H9 (cell line): ENCODE data around the gene LARP1. TPM values are rescaled to one million over a fixed set of nuclear protein-coding genes. Genes with fewer than 3 reads are reported as not detected.

Experiments
- DNase-seq: peaks from one replicate; pipeline ENCODE4 v3.0.0-alpha.2; 2017
- H2AFZ ChIP-seq: one replicate; pipeline ENCODE4 v1.6.1; 2013; ENCODE audit warnings: mild to moderate bottlenecking, low read length, control low read depth, moderate library complexity
- H2AK5ac ChIP-seq: 2 replicates; pipeline ENCODE4 v1.6.1; 2013; ENCODE audit warnings: low read length, control low read depth, mixed read lengths; ENCODE audit not compliant: insufficient read length
- H2BK120ac ChIP-seq: one replicate; pipeline ENCODE4 v1.6.1; 2013; ENCODE audit warnings: low read depth, mild to moderate bottlenecking, low read length, control low read depth, inconsistent platforms; ENCODE audit not compliant: poor library complexity, severe bottlenecking
- H2BK12ac ChIP-seq: 2 replicates; pipeline ENCODE4 v1.6.1; 2013; ENCODE audit warnings: low read length, control low read depth, mixed read lengths, low read depth; ENCODE audit not compliant: insufficient read length
- H2BK15ac ChIP-seq: 2 replicates; pipeline ENCODE4 v1.6.1; 2013; ENCODE audit warnings: low read depth, low read length, control low read depth
- H2BK20ac ChIP-seq: one replicate; pipeline ENCODE4 v1.6.1; 2013; ENCODE audit warnings: low read depth, mild to moderate bottlenecking, low read length, control low read depth, inconsistent platforms; ENCODE audit not compliant: poor library complexity, severe bottlenecking
- H2BK5ac ChIP-seq: 2 replicates; pipeline ENCODE4 v1.6.1; 2013; ENCODE audit warnings: low read length, control low read depth, mixed read lengths; ENCODE audit not compliant: insufficient read length
- H3K14ac ChIP-seq: 2 replicates; pipeline ENCODE4 v1.6.1; 2013; ENCODE audit warnings: low read length, control low read depth; ENCODE audit not compliant: insufficient read depth
- H3K18ac ChIP-seq: 2 replicates; pipeline ENCODE4 v1.6.1; 2013; ENCODE audit warnings: low read depth, mild to moderate bottlenecking, mixed read lengths, low read length, control low read depth; ENCODE audit not compliant: insufficient read length
- H3K23ac ChIP-seq: 2 replicates; pipeline ENCODE4 v1.6.1; 2013; ENCODE audit warnings: low read length, control low read depth, mixed read lengths, low read depth; ENCODE audit not compliant: insufficient read length
- H3K23me2 ChIP-seq: 2 replicates; pipeline ENCODE4 v1.6.1; 2013; ENCODE audit warnings: low read depth, mild to moderate bottlenecking, mixed read lengths, low read length, control low read depth; ENCODE audit not compliant: insufficient read length, poor library complexity, severe bottlenecking
- H3K27ac ChIP-seq: 2 replicates; pipeline ENCODE4 v1.5.1; 2013; ENCODE audit warnings: low read length, control low read depth, mixed read lengths, low read depth; ENCODE audit not compliant: insufficient read length
- H3K27me3 ChIP-seq: 2 replicates; pipeline ENCODE4 v1.6.1; 2013; ENCODE audit warnings: low read length, control low read depth, inconsistent platforms; ENCODE audit not compliant: insufficient read depth
- H3K4ac ChIP-seq: 2 replicates; pipeline ENCODE4 v1.6.1; 2013; ENCODE audit warnings: low read depth, mild to moderate bottlenecking, control low read depth, inconsistent platforms, low read length, moderate library complexity
- H3K4me1 ChIP-seq: 2 replicates; pipeline ENCODE4 v1.6.1; 2013; ENCODE audit warnings: low read length, control low read depth, inconsistent platforms; ENCODE audit not compliant: insufficient read depth
- H3K4me2 ChIP-seq: 2 replicates; pipeline ENCODE4 v1.6.1; 2013; ENCODE audit warnings: low read length, control low read depth, mixed read lengths; ENCODE audit not compliant: insufficient read length, insufficient read depth
- H3K56ac ChIP-seq: 2 replicates; pipeline ENCODE4 v1.6.1; 2013; ENCODE audit warnings: low read depth, mild to moderate bottlenecking, mixed read lengths, low read length, control low read depth; ENCODE audit not compliant: insufficient read length
- H3K79me1 ChIP-seq: 2 replicates; pipeline ENCODE4 v1.6.1; 2013; ENCODE audit warnings: low read depth, mild to moderate bottlenecking, moderate library complexity, low read length, control low read depth, inconsistent platforms; ENCODE audit not compliant: insufficient read depth, poor library complexity, severe bottlenecking
- H3K79me2 ChIP-seq: 2 replicates; pipeline ENCODE4 v1.6.1; 2013; ENCODE audit warnings: low read length, control low read depth, inconsistent platforms; ENCODE audit not compliant: insufficient read depth
- H3K9ac ChIP-seq: 2 replicates; pipeline ENCODE4 v1.6.1; 2013; ENCODE audit warnings: low read length, control low read depth, mixed read lengths; ENCODE audit not compliant: insufficient read length; ENCODE audit errors: extremely low read depth
- H3K9me3 ChIP-seq: one replicate; pipeline ENCODE4 v1.6.1; 2013; ENCODE audit warnings: low read depth, low read length, inconsistent platforms; ENCODE audit not compliant: control insufficient read depth
- H3T11ph ChIP-seq: one replicate; pipeline ENCODE4 v1.6.1; 2013; ENCODE audit warnings: mild to moderate bottlenecking, low read length, control low read depth, inconsistent platforms
- H4K20me1 ChIP-seq: one replicate; pipeline ENCODE4 v1.6.1; 2013; ENCODE audit not compliant: control insufficient read depth, insufficient read length, insufficient read depth
- H4K5ac ChIP-seq: 2 replicates; pipeline ENCODE4 v1.6.1; 2013; ENCODE audit warnings: low read depth, mild to moderate bottlenecking, mixed read lengths, low read length, control low read depth; ENCODE audit not compliant: insufficient read length
- H4K8ac ChIP-seq: replicated peaks from 2 replicates; pipeline ENCODE4 v1.6.1; 2013; ENCODE audit warnings: low read length, control low read depth, mixed read lengths, low read depth; ENCODE audit not compliant: insufficient read length
- H4K91ac ChIP-seq: 2 replicates; pipeline ENCODE4 v1.6.1; 2013; ENCODE audit warnings: low read depth, mild to moderate bottlenecking, moderate library complexity, mixed read lengths, low read length, control low read depth; ENCODE audit not compliant: insufficient read length
- H3K27ac Mint-ChIP-seq, 3 experiments: 2 replicates in 2 of 3; 3 replicates in 1 of 3; pipeline ENCODE4 v1.8.0; 2020 to 2021; ENCODE audit warnings: mixed read lengths in 3 of 3, mild to moderate bottlenecking in 1 of 3, moderate library complexity in 1 of 3
- H3K27me3 Mint-ChIP-seq: 2 replicates; pipeline ENCODE4 v1.8.0; 2021; ENCODE audit warnings: low read depth, mild to moderate bottlenecking, moderate library complexity, mixed read lengths
- H3K36me3 Mint-ChIP-seq, 3 experiments: 2 replicates in 2 of 3; 3 replicates in 1 of 3; pipeline ENCODE4 v1.8.0; 2020 to 2021; ENCODE audit warnings: low read depth in 3 of 3, mixed read lengths in 3 of 3; ENCODE audit not compliant: insufficient read depth in 1 of 3
- H3K4me1 Mint-ChIP-seq, 2 experiments: 2 replicates each; pipeline ENCODE4 v1.8.0; 2020; ENCODE audit warnings: mixed read lengths in 2 of 2
- H3K4me3 Mint-ChIP-seq, 2 experiments: 2 replicates in 1 of 2; 3 replicates in 1 of 2; pipeline ENCODE4 v1.8.0; 2020 to 2021; ENCODE audit warnings: mild to moderate bottlenecking in 2 of 2, mixed read lengths in 2 of 2, moderate library complexity in 1 of 2
- H3K9me3 Mint-ChIP-seq, 2 experiments: 2 replicates in 1 of 2; 3 replicates in 1 of 2; pipeline ENCODE4 v1.8.0; 2020; ENCODE audit warnings: mild to moderate bottlenecking in 2 of 2, mixed read lengths in 2 of 2, moderate library complexity in 1 of 2
- CTCF ChIP-seq: fragments of 200-600 bp; sonication (generic); conservative IDR thresholded peaks from 3 replicates; pipeline ENCODE4 v1.8.0; 2021; ENCODE audit warnings: antibody characterized with exemption, mild to moderate bottlenecking
- WGBS: extraction: QIAGEN DNeasy Blood & Tissue Kit; methylation state at CpG from one replicate; pipeline ENCODE4 v1.1.7; 2013; ENCODE audit warnings: missing lambda C conversion rate, low lambda C conversion rate, mixed read lengths; ENCODE audit not compliant: insufficient read length; ENCODE audit errors: extremely low coverage; 5-methylcytosine and 5-hydroxymethylcytosine counted together
- total RNA-seq: library from RNA; stranded (reverse); gene quantifications from 2 replicates; pipeline ENCODE4 v1.2.1, GENCODE V29; 2021

LARP1 gene
- total RNA-seq, 1 experiment from 2014 or later = 405 TPM

- no peak overlapping the region for H2BK15ac ChIP-seq
- no peak overlapping the region for H2BK5ac ChIP-seq
- H3K79me2 ChIP-seq = peaks cover 29% of the 10 kb centered on the region
- H3K27ac ChIP-seq = no peak overlapping the region
- no peak overlapping the region for H3T11ph ChIP-seq
- no peak overlapping the region for H4K5ac ChIP-seq
- H3K9ac ChIP-seq = no peak overlapping the region
- peak overlapping the region; percentile 97 for H3K4me2 ChIP-seq
- H3K4me1 ChIP-seq = peaks cover 9% of the 10 kb centered on the region
- Mint-ChIP-seq H3K9me3 (no peaks in the 10 kb centered on the region), H3K36me3 (peaks cover 21 to 33% (median 30%) of the 10 kb centered on the region in 3 experiments), H3K27me3 (no peaks in the 10 kb centered on the region; the same call in 1 of the 2 replicates), H3K4me1 (peaks cover 24 to 26% of the 10 kb centered on the region in 2 experiments), H3K27ac (peak overlapping the region in 1 of 3 experiments; percentile 2; a peak in 2 of 7 replicates), H3K4me3 (0 out of 5 replicates have a peak overlapping the region, but pooled peaks of 1 of the 2 experiments have one; percentile 87)
- no peak overlapping the region for H4K91ac ChIP-seq
- no peak overlapping the region for H3K23ac ChIP-seq
- H3K18ac ChIP-seq = no peak overlapping the region
- H2BK12ac ChIP-seq = no peak overlapping the region
- H3K56ac ChIP-seq = no peak overlapping the region
- H2BK120ac ChIP-seq = no peak overlapping the region
- DNase-seq = no peak
- no peaks in the 10 kb centered on the region for H3K9me3 ChIP-seq
- no peak overlapping the region for H2AFZ ChIP-seq
- no peak overlapping the region for H4K8ac ChIP-seq
- no peak overlapping the region for H2BK20ac ChIP-seq
- no CpG with 5 or more reads among the region's 4 CpGs for WGBS
- no peak overlapping the region for H3K4ac ChIP-seq
- H4K20me1 ChIP-seq = no peaks in the 10 kb centered on the region
- H3K23me2 ChIP-seq = peaks cover 19% of the 10 kb centered on the region
- TF ChIP-seq CTCF = no peak
- no peak overlapping the region for H2AK5ac ChIP-seq
- H3K14ac ChIP-seq = no peak overlapping the region
- H3K79me1 ChIP-seq = peaks cover 5% of the 10 kb centered on the region
- H3K27me3 ChIP-seq = no peaks in the 10 kb centered on the region
Measured at GRCh38 chr5:154860765-154861164, 105.6 kb downstream of the LARP1 start.
